Measurements from ENCODE around the gene SMCO4.

SMCO4 gene

DNA sequence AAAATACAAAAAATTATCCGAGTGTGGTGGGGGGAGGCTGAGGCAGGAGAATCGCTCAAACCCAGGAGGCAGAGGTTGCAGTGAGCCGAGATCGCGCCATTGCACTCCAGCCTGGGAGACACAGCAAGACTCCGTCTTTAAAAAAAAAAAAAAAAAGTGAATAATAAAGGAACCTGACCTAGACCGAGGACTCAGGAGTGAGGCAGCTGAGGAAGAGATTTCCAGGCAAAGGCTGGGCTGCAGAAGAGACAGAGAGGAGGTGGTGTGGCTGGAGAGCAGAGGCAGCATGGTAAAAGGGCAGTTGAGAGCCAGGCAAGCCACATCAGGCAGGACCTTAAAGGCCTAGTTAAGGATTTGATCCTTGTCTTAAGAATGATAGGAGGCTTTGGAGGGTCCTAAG, 28.4 kb upstream of the SMCO4 start:
- Mint-ChIP-seq H3K9me3 (no peaks in the 10 kb centered on the region), H3K36me3 (ENCODE audit: low read depth) (no peaks in the 10 kb centered on the region), H3K4me1 (ENCODE audit: low read depth) (no peaks in the 10 kb centered on the region), H3K27me3 (ENCODE audit: low read depth) (peaks cover 9% of the 10 kb centered on the region), H3K4me3 (no peak overlapping the region), H3K27ac (no peak overlapping the region)
- DNase-seq (ENCODE audit: low spot score), result no peak

- no peak for DNase-seq (ENCODE audit: low spot score)
- Mint-ChIP-seq H3K4me1 (ENCODE audit: low read depth) (no peaks in the 10 kb centered on the region), H3K4me3 (no peak overlapping the region), H3K27ac (no peak overlapping the region), H3K36me3 (ENCODE audit: low read depth) (no peaks in the 10 kb centered on the region), H3K27me3 (ENCODE audit: low read depth) (peaks cover 6% of the 10 kb centered on the region), H3K9me3 (no peaks in the 10 kb centered on the region)
Measured at GRCh38 chr11:93570759-93571413, 27.7 kb upstream of the SMCO4 start.

DNA sequence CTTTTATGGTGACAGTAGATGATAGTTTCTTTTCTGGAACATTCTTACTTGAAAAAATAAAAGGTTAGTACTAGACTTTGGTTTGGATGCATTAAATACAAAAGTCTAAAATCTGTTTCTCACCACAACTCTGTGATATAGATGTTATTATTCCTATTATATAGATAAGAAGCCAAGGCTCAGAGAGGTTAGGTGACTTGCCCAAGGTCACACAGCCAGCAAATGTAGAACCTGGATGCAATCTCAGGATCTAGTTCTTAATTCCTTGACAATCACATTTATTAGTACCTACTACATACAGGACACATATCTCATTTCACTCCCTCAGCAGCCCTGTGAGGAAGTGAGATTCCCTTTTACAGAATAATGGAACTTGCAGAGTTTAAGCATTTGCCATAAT, 26.3 kb upstream of the SMCO4 start:
- H3K4me1 Mint-ChIP-seq (ENCODE audit: low read depth), result no peaks in the 10 kb centered on the region
- no peak for DNase-seq (ENCODE audit: low spot score)
- H3K27me3 Mint-ChIP-seq (ENCODE audit: low read depth), result peaks cover 12% of the 10 kb centered on the region
- no peaks in the 10 kb centered on the region for H3K9me3 Mint-ChIP-seq
- no peaks in the 10 kb centered on the region for H3K36me3 Mint-ChIP-seq (ENCODE audit: low read depth)
- no peak overlapping the region for H3K27ac Mint-ChIP-seq
- H3K4me3 Mint-ChIP-seq, result no peak overlapping the region

DNA sequence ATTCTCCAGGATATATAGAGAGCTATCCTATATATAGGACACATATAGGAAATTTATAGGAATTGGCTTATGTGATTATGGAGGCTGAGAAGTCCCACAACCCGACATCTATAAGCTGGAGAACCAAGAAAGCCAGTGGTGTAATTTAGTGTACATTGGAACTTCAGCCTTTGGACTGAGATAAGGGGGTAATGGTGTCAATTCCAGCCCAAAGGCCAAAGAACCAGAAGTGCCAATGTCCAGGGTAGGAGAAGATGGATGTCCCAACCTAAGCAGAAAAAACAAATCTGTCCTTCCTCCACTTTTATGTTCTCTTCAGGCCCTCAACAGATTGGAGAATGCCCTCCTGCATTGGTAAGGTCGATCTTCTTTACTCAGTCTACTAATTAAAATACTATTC, 25.5 kb upstream of the SMCO4 start:
- peaks cover 12% of the 10 kb centered on the region for H3K27me3 Mint-ChIP-seq (ENCODE audit: low read depth)
- H3K9me3 Mint-ChIP-seq, result no peaks in the 10 kb centered on the region
- H3K36me3 Mint-ChIP-seq (ENCODE audit: low read depth), result no peaks in the 10 kb centered on the region
- no peaks in the 10 kb centered on the region for H3K4me1 Mint-ChIP-seq (ENCODE audit: low read depth)
- DNase-seq (ENCODE audit: low spot score), result no peak
- no peak overlapping the region for H3K4me3 Mint-ChIP-seq
- H3K27ac Mint-ChIP-seq, result no peak overlapping the region

- no peak for DNase-seq (ENCODE audit: low spot score)
- H3K36me3 Mint-ChIP-seq (ENCODE audit: low read depth), result no peaks in the 10 kb centered on the region
- no peaks in the 10 kb centered on the region for H3K9me3 Mint-ChIP-seq
- no peak overlapping the region for H3K4me3 Mint-ChIP-seq
- H3K27ac Mint-ChIP-seq, result no peak overlapping the region
- peaks cover 15% of the 10 kb centered on the region for H3K27me3 Mint-ChIP-seq (ENCODE audit: low read depth)
- H3K4me1 Mint-ChIP-seq (ENCODE audit: low read depth), result no peaks in the 10 kb centered on the region
Measured at GRCh38 chr11:93567401-93567895, 24.3 kb upstream of the SMCO4 start.

- no peaks in the 10 kb centered on the region for H3K36me3 Mint-ChIP-seq (ENCODE audit: low read depth)
- H3K9me3 Mint-ChIP-seq, result no peaks in the 10 kb centered on the region
- peaks cover 15% of the 10 kb centered on the region for H3K27me3 Mint-ChIP-seq (ENCODE audit: low read depth)
- H3K4me3 Mint-ChIP-seq, result no peak overlapping the region
- no peak overlapping the region for H3K27ac Mint-ChIP-seq
- no peaks in the 10 kb centered on the region for H3K4me1 Mint-ChIP-seq (ENCODE audit: low read depth)
- DNase-seq (ENCODE audit: low spot score), result no peak
Measured at GRCh38 chr11:93564895-93565294, 21.7 kb upstream of the SMCO4 start.

- DNase-seq (ENCODE audit: low spot score), result no peak
- no peaks in the 10 kb centered on the region for H3K36me3 Mint-ChIP-seq (ENCODE audit: low read depth)
- H3K9me3 Mint-ChIP-seq, result no peaks in the 10 kb centered on the region
Measured at GRCh38 chr11:93563857-93564256, 20.7 kb upstream of the SMCO4 start.

DNA sequence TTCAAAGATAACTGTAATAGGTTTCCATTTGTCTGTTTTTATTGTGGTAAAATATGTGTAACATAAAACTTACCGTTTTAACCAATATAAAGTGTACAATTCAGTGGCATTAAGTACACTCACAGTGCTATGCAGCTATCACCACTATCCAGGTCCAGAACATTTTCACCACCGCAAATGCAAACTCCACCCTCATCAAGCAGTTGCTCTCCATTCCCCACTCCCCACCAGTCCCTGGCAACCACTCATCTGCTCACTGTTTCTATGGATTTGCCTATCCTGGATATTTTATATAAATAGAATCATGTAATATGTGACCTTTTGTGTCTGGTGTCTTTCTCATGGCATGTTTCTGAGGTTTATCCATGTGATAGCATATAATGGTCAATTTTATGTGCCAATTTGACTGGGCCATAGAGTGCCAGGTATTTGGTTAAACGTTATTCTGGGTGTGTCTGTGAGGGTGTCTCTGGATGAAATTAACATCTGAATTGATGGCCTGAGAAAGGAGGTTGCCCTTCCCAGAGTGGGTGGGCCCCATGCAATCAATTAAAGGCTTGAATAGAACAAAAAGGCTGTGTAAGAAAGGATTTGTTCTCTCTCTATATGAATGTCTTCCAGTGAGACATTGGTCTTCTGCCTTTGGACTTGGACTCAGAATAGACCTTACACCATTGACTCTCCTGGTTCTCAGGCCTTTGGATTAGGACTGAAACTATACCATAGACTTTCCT, 17.2 kb upstream of the SMCO4 start:
- Mint-ChIP-seq H3K4me3 (no peak overlapping the region), H3K27me3 (ENCODE audit: low read depth) (peaks cover 17% of the 10 kb centered on the region), H3K36me3 (ENCODE audit: low read depth) (no peaks in the 10 kb centered on the region), H3K27ac (no peak overlapping the region), H3K4me1 (ENCODE audit: low read depth) (no peaks in the 10 kb centered on the region), H3K9me3 (no peaks in the 10 kb centered on the region)
- DNase-seq (ENCODE audit: low spot score), result no peak

More at GRCh38 chr11:93563857-93564256, 20.7 kb upstream of the SMCO4 start:
- Mint-ChIP-seq H3K27ac (no peak overlapping the region), H3K4me3 (no peak overlapping the region), H3K27me3 (ENCODE audit: low read depth) (peaks cover 14% of the 10 kb centered on the region), H3K4me1 (ENCODE audit: low read depth) (no peaks in the 10 kb centered on the region)

- H3K4me3 Mint-ChIP-seq, result no peak overlapping the region
- DNase-seq (ENCODE audit: low spot score), result no peak
- peaks cover 16% of the 10 kb centered on the region for H3K27me3 Mint-ChIP-seq (ENCODE audit: low read depth)
- no peak overlapping the region for H3K27ac Mint-ChIP-seq
- no peaks in the 10 kb centered on the region for H3K36me3 Mint-ChIP-seq (ENCODE audit: low read depth)
- H3K4me1 Mint-ChIP-seq (ENCODE audit: low read depth), result no peaks in the 10 kb centered on the region
- H3K9me3 Mint-ChIP-seq, result no peaks in the 10 kb centered on the region
Measured at GRCh38 chr11:93559681-93560080, 16.5 kb upstream of the SMCO4 start.

DNA sequence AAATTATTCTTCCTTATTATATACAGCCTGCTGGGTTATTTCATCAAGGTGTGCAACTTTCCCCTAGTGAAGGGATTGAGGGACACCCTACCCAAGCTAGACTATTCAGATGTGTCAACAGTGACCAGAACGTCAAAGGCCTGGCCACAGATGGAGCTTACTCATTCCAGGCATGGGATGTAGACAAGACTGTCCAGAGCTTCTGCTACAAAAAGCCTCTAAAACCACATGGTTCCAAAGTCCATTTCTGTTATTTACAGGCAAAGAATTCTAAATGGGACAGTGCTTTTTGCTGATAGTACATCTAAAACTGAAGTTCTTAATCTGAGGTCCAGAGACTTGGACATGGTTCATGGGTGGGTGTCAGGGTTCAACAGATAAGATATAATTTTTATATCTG, 9.7 kb upstream of the SMCO4 start:
- Mint-ChIP-seq H3K27me3 (ENCODE audit: low read depth) (peaks cover 35% of the 10 kb centered on the region), H3K36me3 (ENCODE audit: low read depth) (no peaks in the 10 kb centered on the region), H3K9me3 (no peaks in the 10 kb centered on the region), H3K4me1 (ENCODE audit: low read depth) (no peaks in the 10 kb centered on the region), H3K27ac (no peak overlapping the region), H3K4me3 (no peak overlapping the region)
- DNase-seq (ENCODE audit: low spot score), result no peak

GRCh38 chr11:93549976-93550375, 6.8 kb upstream of the SMCO4 start:
- no peak overlapping the region for H3K4me3 Mint-ChIP-seq
- H3K27me3 Mint-ChIP-seq (ENCODE audit: low read depth), result peaks cover 38% of the 10 kb centered on the region
- no peak for DNase-seq (ENCODE audit: low spot score)
- H3K27ac Mint-ChIP-seq, result no peak overlapping the region
- no peaks in the 10 kb centered on the region for H3K9me3 Mint-ChIP-seq
- no peaks in the 10 kb centered on the region for H3K36me3 Mint-ChIP-seq (ENCODE audit: low read depth)
- no peaks in the 10 kb centered on the region for H3K4me1 Mint-ChIP-seq (ENCODE audit: low read depth)

GRCh38 chr11:93548679-93549319, 5.6 kb upstream of the SMCO4 start:
- Mint-ChIP-seq H3K27ac (no peak overlapping the region), H3K4me1 (ENCODE audit: low read depth) (peaks cover 10% of the 10 kb centered on the region), H3K27me3 (ENCODE audit: low read depth) (peaks cover 36% of the 10 kb centered on the region), H3K4me3 (no peak overlapping the region), H3K9me3 (no peaks in the 10 kb centered on the region), H3K36me3 (ENCODE audit: low read depth) (no peaks in the 10 kb centered on the region)
- DNase-seq (ENCODE audit: low spot score), result no peak

- no peak overlapping the region for H3K27ac Mint-ChIP-seq
- no peaks in the 10 kb centered on the region for H3K36me3 Mint-ChIP-seq (ENCODE audit: low read depth)
- no peaks in the 10 kb centered on the region for H3K9me3 Mint-ChIP-seq
- H3K27me3 Mint-ChIP-seq (ENCODE audit: low read depth), result peaks cover 32% of the 10 kb centered on the region
- H3K4me3 Mint-ChIP-seq, result no peak overlapping the region
- peaks cover 15% of the 10 kb centered on the region for H3K4me1 Mint-ChIP-seq (ENCODE audit: low read depth)
- DNase-seq (ENCODE audit: low spot score), result no peak
Measured at GRCh38 chr11:93547773-93548172, 4.6 kb upstream of the SMCO4 start.

- no peaks in the 10 kb centered on the region for H3K36me3 Mint-ChIP-seq (ENCODE audit: low read depth)
- DNase-seq (ENCODE audit: low spot score), result no peak
- no peak overlapping the region for H3K4me3 Mint-ChIP-seq
- peaks cover 18% of the 10 kb centered on the region for H3K4me1 Mint-ChIP-seq (ENCODE audit: low read depth)
- H3K9me3 Mint-ChIP-seq, result no peaks in the 10 kb centered on the region
- H3K27ac Mint-ChIP-seq, result no peak overlapping the region
- H3K27me3 Mint-ChIP-seq (ENCODE audit: low read depth), result peaks cover 30% of the 10 kb centered on the region
Measured at GRCh38 chr11:93547028-93547427, 3.8 kb upstream of the SMCO4 start.

Measured in T-helper 2 cell treated with Interferon-gamma antibody and Interleukin-4, amounts not matched to agents 5 μg/mL and 100 μg/mL, for 36 hours (primary cell).